Suprapubic skin (tissue), 4 donors: ENCODE measurements around the gene PRSS21. TPM values are rescaled to one million over a fixed set of nuclear protein-coding genes. Genes with fewer than 3 reads are reported as not detected.

Experiments used
- DNase-seq, 2 donors: peaks; one replicate each; pipeline ENCODE4 v3.0.0-alpha.2; 2019; ENCODE audit warnings: low spot score in 2 of 2
- H3K27ac ChIP-seq: fragments of 200-600 bp; sonication (generic); one replicate; pipeline ENCODE4 v1.5.1; 2019
- H3K27me3 ChIP-seq: fragments of 200-600 bp; sonication (generic); one replicate; pipeline ENCODE4 v1.5.1; 2019
- H3K36me3 ChIP-seq: fragments of 200-600 bp; sonication (generic); one replicate; pipeline ENCODE4 v1.5.1; 2019
- H3K4me1 ChIP-seq: fragments of 200-600 bp; sonication (generic); one replicate; pipeline ENCODE4 v1.5.1; 2019
- H3K4me3 ChIP-seq: fragments of 200-600 bp; sonication (generic); one replicate; pipeline ENCODE4 v1.5.1; 2019; ENCODE audit warnings: mild to moderate bottlenecking
- H3K9me3 ChIP-seq: fragments of 200-600 bp; sonication (generic); one replicate; pipeline ENCODE4 v1.5.1; 2019
- EP300 ChIP-seq: sonication (generic); formaldehyde crosslinking; IDR thresholded peaks from one replicate; pipeline ENCODE4 v1.6.1; 2017; ENCODE audit warnings: antibody characterized with exemption
- POLR2A ChIP-seq, 2 donors: fragments of 450-650 bp; IDR thresholded peaks; one replicate each; pipeline ENCODE4 v1.6.1; 2017; ENCODE audit warnings: antibody characterized with exemption in 2 of 2, mild to moderate bottlenecking in 2 of 2, moderate library complexity in 2 of 2
- POLR2AphosphoS5 ChIP-seq, 3 donors: sonication (generic); formaldehyde crosslinking; IDR thresholded peaks; one replicate each; pipeline ENCODE4 v1.6.1; 2017; ENCODE audit warnings: antibody characterized with exemption in 3 of 3
- WGBS: methylation state at CpG from one replicate; pipeline ENCODE4 v1.1.5; 2018; 5-methylcytosine and 5-hydroxymethylcytosine counted together
- total RNA-seq, 4 donors: library from RNA; depleted of rRNA; stranded (reverse); fragments of >200 nt; gene quantifications; one replicate each; pipeline ENCODE4 v1.1.0, GENCODE V29; 2016
- TF ChIP-seq, protein P1 (sequence below), 2 donors: fragments of 200-600 bp in 1 of 2; fragments of 450-650 bp in 1 of 2; sonication (generic) in 1 of 2; IDR thresholded peaks; one replicate each; pipeline ENCODE4 v1.5.1; 2016 to 2019; ENCODE audit warnings: antibody characterized with exemption in 2 of 2, mild to moderate bottlenecking in 1 of 2, moderate library complexity in 1 of 2

The PRSS21 gene
- total RNA-seq, 4 donors from 2014 or later = 0.87 to 7.6 (median 1.3) TPM; not detected in 1

DNA sequence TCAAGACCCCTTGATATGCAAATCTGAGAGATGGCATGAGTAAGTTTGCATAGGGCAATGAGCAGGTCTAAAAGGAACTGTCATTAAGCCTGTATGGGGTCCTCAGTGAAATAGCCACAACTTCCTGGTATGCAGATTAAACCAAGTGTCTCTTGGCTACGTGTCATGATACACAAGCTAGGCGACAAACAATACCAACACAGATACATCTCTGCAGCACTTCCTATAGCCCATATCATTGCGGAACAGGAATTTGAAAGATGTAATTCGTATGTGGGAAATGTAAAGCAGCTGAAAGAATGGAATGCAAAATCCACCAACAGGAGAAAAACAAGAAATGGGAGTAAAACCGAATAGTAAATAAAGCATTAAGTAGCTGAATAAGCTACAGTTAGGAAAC, 28.1 kb downstream of the PRSS21 start:
- Histone ChIP-seq H3K36me3 (no peaks in the 10 kb centered on the region), H3K4me1 (peaks cover 10% of the 10 kb centered on the region), H3K9me3 (no peaks in the 10 kb centered on the region), H3K27me3 (peaks cover 26% of the 10 kb centered on the region), H3K27ac (no peak overlapping the region), H3K4me3 (no peak overlapping the region)
- WGBS = 72% methylated on average over 5 of the region's 5 CpGs
- TF ChIP-seq, protein P1, sequence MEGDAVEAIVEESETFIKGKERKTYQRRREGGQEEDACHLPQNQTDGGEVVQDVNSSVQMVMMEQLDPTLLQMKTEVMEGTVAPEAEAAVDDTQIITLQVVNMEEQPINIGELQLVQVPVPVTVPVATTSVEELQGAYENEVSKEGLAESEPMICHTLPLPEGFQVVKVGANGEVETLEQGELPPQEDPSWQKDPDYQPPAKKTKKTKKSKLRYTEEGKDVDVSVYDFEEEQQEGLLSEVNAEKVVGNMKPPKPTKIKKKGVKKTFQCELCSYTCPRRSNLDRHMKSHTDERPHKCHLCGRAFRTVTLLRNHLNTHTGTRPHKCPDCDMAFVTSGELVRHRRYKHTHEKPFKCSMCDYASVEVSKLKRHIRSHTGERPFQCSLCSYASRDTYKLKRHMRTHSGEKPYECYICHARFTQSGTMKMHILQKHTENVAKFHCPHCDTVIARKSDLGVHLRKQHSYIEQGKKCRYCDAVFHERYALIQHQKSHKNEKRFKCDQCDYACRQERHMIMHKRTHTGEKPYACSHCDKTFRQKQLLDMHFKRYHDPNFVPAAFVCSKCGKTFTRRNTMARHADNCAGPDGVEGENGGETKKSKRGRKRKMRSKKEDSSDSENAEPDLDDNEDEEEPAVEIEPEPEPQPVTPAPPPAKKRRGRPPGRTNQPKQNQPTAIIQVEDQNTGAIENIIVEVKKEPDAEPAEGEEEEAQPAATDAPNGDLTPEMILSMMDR (IDR thresholded peaks at IDR 0.05) = no peak
- TF ChIP-seq EP300 (no peak), POLR2A (IDR thresholded peaks at IDR 0.05) (no peak), POLR2AphosphoS5 (IDR thresholded peaks at IDR 0.05) (no peak)
- no peak for DNase-seq

DNA sequence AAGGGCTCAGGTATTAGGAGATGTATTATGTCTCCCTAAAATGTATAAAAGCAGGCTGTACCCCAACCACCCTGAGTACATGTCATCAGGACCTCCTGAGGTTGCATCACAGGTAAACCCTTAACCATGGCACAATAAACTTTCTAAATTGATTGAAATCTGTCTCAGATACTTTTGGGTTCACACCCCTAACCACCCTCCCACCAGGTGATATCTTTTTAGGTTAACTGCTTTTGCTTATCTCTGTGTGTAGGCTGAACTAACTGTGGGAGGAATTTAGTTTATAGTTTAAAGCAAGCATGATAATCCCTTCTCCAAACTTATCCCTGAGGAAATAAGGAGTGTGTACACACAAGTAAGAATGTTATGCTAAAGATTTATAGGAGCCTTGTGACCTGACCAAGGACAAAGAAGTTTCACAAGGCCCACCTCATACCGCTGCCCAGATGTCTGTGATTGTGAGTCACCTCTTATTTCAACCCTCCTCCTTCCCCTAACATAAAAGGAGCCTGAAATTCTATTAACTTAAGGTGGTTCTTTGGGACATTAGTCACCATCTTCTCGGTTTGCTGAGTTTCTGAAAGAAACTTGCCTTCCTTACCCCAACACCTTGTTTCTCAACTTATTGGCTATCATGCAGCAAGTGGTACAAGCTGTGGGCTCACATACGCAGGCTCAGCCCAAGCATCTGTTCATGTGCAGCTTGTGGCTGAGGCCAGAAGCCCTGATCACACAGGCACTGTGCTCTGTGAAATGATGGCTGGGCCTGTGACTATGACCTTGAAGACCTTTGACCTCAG, 29.7 kb downstream of the PRSS21 start:
- TF ChIP-seq POLR2AphosphoS5 (IDR thresholded peaks at IDR 0.05) (no peak), POLR2A (IDR thresholded peaks at IDR 0.05) (no peak)
- Histone ChIP-seq H3K27me3 (peaks cover 21% of the 10 kb centered on the region), H3K27ac (no peak overlapping the region), H3K4me3 (no peak overlapping the region), H3K36me3 (no peaks in the 10 kb centered on the region), H3K9me3 (no peaks in the 10 kb centered on the region), H3K4me1 (peaks cover 7% of the 10 kb centered on the region)
- no peak for DNase-seq
- WGBS = 54% methylated on average over 3 of the region's 3 CpGs

DNA sequence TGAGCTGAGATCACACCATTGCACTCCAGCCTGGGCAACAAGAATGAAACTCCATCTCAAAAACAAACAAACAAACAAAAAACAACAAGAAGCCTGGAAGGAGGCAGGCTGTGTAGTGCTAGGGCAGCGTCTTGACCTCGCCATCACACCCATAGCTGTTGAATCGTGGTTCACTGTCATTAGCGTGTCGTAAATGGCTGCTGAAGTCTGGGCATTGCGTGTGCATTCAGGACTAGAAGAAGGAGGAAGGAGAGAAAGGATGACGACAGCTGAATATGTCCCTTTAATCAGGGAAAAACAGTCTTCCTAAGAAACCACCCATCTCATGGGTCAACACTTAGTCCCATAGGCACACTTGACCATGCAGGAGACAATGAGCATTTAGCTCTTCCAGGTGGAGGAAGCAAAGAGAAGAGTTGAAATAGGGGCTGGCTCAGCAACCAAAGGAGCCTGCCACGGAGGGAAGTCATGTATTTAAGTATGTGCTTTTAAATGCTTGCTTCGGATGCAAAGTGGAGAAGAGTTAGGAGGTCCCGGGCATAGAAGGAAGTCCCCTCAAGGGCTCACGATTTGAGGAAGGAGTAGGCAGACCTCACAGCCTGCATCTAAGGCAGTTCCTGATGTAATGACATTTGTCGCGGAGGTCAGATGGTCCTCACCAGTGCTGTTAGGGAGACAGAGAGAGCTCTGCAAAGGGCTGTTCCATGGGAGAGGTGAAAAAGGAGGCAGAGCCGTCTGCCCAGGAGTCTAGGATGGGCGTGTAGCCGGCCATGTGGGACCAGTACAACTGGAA, 32.1 kb downstream of the PRSS21 start:
- DNase-seq = no peak
- Histone ChIP-seq H3K36me3 (no peaks in the 10 kb centered on the region), H3K4me3 (no peak overlapping the region), H3K27ac (no peak overlapping the region), H3K4me1 (no peaks in the 10 kb centered on the region), H3K27me3 (peaks cover 38% of the 10 kb centered on the region), H3K9me3 (no peaks in the 10 kb centered on the region)
- WGBS = 85% methylated on average over 16 of the region's 16 CpGs
- no peak for TF ChIP-seq POLR2AphosphoS5 (IDR thresholded peaks at IDR 0.05)
- TF ChIP-seq EP300 = no peak
- TF ChIP-seq, protein P1 (IDR thresholded peaks at IDR 0.05) = no peak
- no peak for TF ChIP-seq POLR2A (IDR thresholded peaks at IDR 0.05)

DNA sequence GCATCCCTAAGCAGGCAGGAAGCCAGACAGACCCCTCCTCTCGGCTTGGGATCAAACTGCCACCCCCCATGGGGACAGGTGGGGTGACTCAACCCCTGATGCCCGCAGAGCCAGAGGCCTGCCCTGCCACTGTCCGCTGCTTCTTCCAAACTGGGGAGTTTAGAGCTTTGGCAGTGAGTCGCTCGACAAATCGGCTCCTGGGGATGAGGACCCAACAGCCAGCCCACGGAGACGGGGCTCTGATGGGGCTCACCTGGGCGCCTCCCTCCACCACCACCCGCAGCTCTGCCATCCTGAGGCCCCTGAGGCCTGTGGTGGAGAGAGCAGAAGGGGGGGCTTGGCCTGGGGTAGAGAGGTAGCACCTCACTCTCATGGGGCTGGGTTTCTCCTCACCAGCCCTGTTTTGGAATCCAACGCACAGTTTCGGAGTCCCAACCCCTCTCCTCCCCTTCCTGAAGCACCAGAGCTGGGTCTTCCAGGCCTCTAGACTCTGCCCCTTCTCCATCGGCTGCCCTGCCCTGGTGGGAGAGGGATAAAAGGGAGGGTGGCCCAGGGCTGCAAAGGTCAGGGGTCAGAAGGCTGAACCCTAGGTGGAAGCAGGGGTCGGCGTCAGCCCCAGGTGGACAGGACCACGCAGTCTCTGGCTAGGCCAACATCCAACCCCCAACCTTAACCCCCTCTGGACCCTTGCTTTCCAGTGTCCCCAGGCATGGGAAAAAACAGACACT, 35.1 kb downstream of the PRSS21 start:
- peaks cover 13% of the 10 kb centered on the region for H3K4me1 ChIP-seq
- H3K27ac ChIP-seq = no peak overlapping the region
- H3K9me3 ChIP-seq = no peaks in the 10 kb centered on the region
- DNase-seq = no peak
- H3K36me3 ChIP-seq = no peaks in the 10 kb centered on the region
- WGBS = 91% methylated on average over 7 of the region's 16 CpGs
- H3K4me3 ChIP-seq = no peak overlapping the region
- TF ChIP-seq EP300 (no peak), POLR2AphosphoS5 (IDR thresholded peaks at IDR 0.05) (no peak), POLR2A (IDR thresholded peaks at IDR 0.05) (no peak)
- TF ChIP-seq, protein P1 (IDR thresholded peaks at IDR 0.05) = no peak
- H3K27me3 ChIP-seq = peaks cover 50% of the 10 kb centered on the region

DNA sequence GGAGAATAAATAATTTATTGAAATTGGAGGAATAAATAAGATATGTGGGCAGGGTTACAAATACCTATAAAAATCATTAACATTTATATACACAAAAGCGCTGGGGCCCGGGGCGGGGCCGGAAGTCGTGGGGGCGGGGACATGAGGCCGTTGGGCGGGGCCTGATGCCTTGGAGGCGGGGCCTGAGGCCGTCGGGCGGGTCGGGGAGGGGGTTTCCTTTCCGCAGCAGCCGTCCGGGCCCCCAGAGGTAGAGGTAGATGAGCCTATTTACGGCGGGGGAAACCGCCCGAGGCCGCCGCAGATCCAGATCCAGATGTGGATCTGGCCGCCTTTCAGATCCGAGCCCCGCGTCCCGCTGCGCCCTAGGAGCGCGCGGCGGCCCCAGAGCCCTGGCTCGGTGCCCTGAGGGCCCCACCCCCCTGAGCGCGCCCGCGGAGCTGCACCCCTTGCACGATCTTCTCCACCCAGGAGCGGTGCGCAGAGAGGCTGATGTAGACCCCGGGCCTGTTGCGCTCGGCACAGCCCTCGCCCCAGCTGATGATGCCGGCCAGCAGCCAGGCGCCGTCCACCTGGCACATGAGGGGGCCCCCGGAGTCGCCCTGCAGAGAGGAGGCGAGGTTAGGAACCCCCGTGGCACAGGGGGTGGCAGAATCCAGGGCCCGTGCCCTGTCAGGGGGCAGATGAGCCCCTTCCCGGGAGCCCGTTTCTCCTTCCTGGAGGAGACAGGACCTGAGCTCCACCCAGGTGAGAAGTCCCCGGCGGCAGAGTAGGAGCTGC, 35.9 kb downstream of the PRSS21 start:
- H3K27me3 ChIP-seq = peaks cover 57% of the 10 kb centered on the region
- WGBS = 59% methylated on average over 15 of the region's 56 CpGs
- no peak for DNase-seq
- H3K9me3 ChIP-seq = no peaks in the 10 kb centered on the region
- H3K36me3 ChIP-seq = no peaks in the 10 kb centered on the region
- no peak overlapping the region for H3K4me3 ChIP-seq
- H3K4me1 ChIP-seq = peaks cover 20% of the 10 kb centered on the region
- no peak overlapping the region for H3K27ac ChIP-seq
- TF ChIP-seq EP300 = no peak
- TF ChIP-seq, protein P1 (IDR thresholded peaks at IDR 0.05) = no peak
- no peak for TF ChIP-seq POLR2AphosphoS5 (IDR thresholded peaks at IDR 0.05)
- no peak for TF ChIP-seq POLR2A (IDR thresholded peaks at IDR 0.05)
